T-helper 2 cell (primary cell): Measurements from ENCODE around the gene SP3.
"Not testable (repeated sequence)": the region's sequence is repeated elsewhere in the genome, so short reads cannot be mapped to it uniquely, and the experiment has no call there.

Experiments used
- DNase-seq, 5 experiments: peaks; one replicate each; pipeline versions ENCODE4 v3.0.0 to v3.0.0-alpha.2; 2012 to 2022

The SP3 gene

DNA sequence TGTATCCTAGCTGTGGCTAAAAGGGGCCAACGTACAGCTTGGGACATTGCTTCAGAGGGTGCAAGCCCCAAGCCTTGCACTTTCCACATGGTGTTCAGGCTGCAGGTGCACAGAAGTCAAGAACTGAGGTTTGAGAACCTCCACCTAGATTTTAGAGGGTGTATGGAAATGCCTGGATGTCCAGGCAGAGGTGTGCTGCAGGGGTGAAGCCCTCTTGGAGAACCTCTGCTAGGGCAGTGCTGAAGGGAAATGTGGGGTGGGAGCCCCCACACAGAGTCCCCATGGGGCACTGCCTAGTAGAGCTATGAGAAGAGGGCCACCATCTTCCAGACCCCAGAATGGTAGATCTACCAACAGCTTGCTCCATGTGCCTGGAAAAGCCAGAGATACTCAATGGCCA lies 75.7 kb downstream of the SP3 start:
- DNase-seq: not testable (repeated sequence)

DNA sequence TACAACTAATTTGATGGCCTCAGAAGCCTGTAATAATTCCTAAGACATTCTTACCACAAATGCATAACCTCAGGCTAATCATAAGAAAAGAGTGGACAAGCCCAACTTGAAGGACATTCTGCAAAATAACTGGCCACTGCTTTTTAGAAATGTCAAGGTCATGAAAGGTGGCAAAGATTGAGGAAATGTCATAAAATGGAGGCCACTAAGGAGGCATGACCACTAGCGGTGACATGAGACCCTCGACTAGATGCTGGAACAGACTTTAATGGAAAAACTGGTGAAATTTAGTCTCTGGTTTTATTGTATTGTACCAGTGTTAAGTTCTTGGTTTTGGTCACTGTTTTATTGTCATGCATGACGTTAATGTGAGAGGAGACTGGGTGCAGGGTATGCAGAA lies 78.6 kb downstream of the SP3 start:
- no peak for DNase-seq

- DNase-seq: peak in 4 of 5 experiments; percentile 4 to 15 (median 11)
Observed at GRCh38 chr2:173884025-173884802, 81.0 kb downstream of the SP3 start.

DNA sequence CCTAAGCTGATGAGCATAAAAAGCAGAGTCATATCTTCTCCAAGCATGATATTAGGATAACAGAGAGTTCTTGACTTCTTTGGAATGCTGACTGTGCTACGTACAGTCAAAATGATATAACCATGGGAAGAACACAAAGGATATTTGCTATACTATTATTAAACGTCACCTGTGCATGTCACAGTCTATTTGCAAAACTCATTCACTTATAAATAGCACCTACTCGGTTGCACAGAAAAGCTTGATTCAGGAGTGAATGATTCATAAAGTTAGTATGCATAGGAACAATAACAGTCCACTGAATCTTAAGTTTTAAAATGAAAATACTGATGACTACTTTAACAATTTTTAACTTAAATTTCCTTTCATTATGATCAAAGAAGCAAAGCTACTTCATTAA lies 83.3 kb downstream of the SP3 start:
- no peak for DNase-seq

- DNase-seq: no peak
Observed at GRCh38 chr2:173881461-173881860, 83.7 kb downstream of the SP3 start.

- DNase-seq: no peak
Observed at GRCh38 chr2:173880561-173880960, 84.6 kb downstream of the SP3 start.

GRCh38 chr2:173876833-173877413 lies 88.2 kb downstream of the SP3 start:
- DNase-seq: no peak

GRCh38 chr2:173874894-173875237 lies 90.3 kb downstream of the SP3 start:
- DNase-seq: no peak

GRCh38 chr2:173874003-173874893 lies 90.9 kb downstream of the SP3 start:
- no peak for DNase-seq

DNA sequence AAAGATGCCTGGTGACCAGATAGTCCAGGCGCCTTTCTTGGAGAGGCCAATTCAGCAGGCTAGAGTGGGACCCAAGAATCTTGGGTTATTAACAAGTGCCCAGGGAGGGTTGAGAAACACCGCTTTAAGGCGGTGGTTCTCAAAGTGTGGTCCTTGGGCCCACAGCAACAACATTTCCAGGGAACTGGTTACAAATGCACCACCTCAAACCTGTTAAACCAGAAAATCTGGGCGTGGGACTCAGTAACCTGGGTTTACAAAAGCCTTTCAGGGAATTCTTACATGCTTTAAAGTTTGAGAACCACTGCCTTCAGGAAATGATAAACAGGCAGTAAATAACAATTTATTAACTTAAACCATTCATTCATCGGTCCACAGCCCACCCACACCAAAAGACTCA lies 92.5 kb downstream of the SP3 start:
- no peak for DNase-seq

- DNase-seq: no peak
Observed at GRCh38 chr2:173869244-173870229, 95.6 kb downstream of the SP3 start.

DNA sequence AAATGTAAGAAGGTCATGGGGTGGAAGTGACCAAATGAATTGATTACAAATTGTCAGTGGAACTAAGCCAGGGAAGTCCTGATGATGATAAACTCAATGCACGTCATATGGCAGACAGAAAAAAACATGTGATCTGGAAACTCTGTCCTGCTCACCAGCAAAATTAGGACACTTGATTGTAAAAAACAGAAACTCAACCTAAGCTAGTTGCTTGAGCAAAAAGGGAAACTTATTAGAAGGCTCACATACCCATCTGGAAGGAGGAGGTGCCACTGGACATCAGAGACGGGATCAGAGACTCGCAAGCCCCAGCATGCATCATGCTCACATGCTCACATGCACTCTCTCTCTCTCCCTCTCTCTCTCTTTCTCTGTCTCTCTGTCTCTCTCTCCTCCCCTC lies 96.8 kb downstream of the SP3 start:
- no peak for DNase-seq

GRCh38 chr2:173866874-173867618 lies 98.1 kb downstream of the SP3 start:
- DNase-seq: no peak

DNA sequence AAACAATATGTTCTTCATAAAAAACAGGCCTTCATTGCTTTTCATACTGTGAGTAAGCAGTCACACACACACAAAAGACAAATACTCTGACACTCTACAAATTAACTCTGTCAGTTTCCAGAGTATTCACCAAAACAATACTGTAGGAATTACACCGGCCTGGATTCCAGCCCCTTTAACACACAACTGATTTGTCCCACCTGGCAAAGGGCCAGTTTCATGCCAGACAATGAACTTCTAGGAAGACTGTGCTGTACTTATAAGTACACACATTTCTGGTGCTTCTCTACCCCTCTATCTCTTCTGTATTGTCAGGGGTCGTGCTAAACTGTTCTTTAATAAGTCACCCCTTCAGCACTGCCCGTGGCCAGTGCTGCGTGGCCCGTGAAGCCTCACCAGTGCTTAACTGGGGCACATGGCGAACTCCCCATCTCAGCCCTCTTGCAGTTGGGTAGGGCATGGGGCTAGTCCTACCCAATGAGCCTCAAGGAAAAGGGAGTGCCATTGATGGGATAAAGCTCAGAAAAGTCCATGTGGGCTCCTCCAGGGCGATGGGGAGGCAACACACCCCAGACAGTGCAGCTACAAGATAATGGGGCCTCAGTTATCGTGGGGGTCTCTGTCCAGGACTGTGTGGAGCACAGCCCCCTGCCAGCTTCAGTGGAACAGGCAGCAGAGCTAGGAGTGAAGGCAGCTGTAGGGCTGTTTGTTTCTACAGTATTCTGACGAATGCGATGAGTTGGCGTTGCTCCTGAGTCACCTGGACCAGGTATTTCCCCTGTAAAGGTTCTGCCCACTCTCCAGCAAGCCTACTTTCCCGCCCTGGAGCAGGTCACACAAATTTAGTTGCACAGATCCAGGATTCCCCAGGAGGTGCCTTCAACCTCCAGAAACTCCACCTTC lies 99.0 kb downstream of the SP3 start:
- no peak for DNase-seq

- no peak for DNase-seq
Observed at GRCh38 chr2:173862612-173863217, 102.5 kb downstream of the SP3 start.

DNA sequence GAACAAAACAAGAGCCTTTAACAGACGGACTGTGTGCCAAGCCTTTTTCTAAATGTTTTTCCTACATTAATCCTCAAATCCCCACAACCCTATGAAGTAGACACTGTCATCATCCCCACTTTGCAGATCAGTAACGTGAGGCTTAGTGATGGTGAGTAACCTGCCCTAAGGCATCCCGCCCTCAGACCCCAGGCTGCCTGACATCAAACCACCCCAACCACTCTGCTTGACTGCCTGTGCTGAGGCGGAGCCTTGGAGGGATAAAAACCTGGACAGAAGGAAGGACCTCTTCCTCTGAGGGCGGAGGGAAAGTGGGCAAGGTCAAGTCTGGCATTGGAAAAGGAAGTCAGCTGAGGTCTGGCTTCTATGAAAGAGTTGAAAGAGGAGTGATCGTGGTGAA lies 104.6 kb downstream of the SP3 start:
- no peak for DNase-seq

GRCh38 chr2:173860082-173860481 lies 105.1 kb downstream of the SP3 start:
- no peak for DNase-seq

- DNase-seq: no peak
Observed at GRCh38 chr2:173858291-173858731, 106.9 kb downstream of the SP3 start.
